ENCODE measurements around the gene COA1.

DNA sequence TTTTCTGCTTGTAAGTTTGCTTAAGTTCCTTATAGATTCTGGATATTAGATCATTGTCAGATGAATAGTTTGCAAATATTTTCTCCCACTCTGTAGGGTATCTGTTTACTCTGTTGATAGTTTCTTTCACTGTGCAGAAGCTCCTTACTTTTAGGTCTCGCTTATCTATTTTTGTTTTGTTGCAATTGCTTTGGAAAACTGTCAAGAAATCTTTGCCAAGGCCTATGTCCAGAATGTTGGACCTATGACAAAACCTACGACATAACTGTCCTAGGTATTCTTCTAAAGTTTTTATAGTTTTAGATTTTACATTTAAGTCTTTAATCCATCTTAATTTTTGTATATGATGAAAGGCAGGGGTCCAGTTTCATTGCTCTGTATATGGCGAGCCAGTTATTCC, 27.4 kb downstream of the COA1 start:
- TF ChIP-seq MYC (IDR thresholded peaks at IDR 0.05; ENCODE audit: low read depth, low read length), result no peak
- TF ChIP-seq CTCF (IDR thresholded peaks at IDR 0.05; ENCODE audit: extremely low read depth in 1 of 2, insufficient read depth in 1 of 2, low read depth in 1 of 2, low read length in 2 of 2), result no peak
- TF ChIP-seq POLR2A (IDR thresholded peaks at IDR 0.05; ENCODE audit: low read depth, low read length), result no peak
- TF ChIP-seq EZH2 (IDR thresholded peaks at IDR 0.05; ENCODE audit: borderline replicate concordance, low read depth, low read length, severe bottlenecking), result no peak
